Activated CD4-positive, alpha-beta T cell treated with anti-CD3 and anti-CD28 coated beads, Interleukin-2, Interleukin-6, amounts not matched to agents 100 ng/mL and 50 ng/mL, durations not matched to agents 16 hours and 8 hours (primary cell): ENCODE results near the gene ARHGEF39.
"Not testable (repeated sequence)": the region's sequence is repeated elsewhere in the genome, so short reads cannot be mapped to it uniquely, and the experiment has no call there.

Source experiments
- DNase-seq: peaks from one replicate; pipeline ENCODE4 v3.0.0-alpha.2; 2020

ARHGEF39 gene

DNA sequence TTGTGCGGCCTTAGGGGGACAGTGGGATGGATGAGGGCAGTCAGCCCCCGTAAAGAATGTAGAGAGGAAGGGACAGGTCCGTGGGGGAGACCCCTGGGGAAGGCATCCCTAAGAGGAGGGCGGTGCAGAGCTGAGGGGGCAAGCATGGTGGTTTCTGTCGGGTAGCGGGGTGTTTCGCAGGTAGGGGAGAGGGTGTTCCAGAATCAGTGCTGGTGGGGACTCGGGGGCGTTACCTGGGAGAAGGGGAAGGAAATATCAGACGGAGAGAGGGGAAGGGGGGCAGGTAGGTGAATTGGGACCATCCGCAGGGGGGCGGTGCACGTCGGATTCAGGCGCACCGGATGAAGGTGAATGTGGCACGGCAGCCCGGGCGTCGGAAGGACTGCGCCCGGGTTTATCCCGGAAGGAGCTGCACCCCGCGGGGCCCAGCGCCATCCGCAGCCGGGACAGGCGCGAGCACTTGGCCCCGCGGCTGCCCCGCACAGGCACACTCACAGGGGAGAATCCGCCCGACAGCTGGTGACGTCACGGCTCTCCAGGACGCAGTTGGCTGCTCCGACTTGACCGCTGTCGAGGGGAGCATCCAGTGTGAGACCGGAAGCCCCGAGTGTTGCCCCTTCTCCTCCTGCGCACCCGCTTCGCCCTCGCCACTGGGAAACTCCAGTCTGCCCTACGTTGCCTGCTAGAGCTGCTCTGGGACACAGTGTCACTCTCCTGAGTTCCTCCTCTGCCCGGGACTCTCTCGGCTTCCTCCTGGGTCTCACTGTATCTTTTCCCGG lies 48.1 kb downstream of the ARHGEF39 start:
- peak; percentile 71 for DNase-seq

- DNase-seq = no peak
These were observed 48.9 kb downstream of the ARHGEF39 start for GRCh38 chr9:35615981-35616680.

DNA sequence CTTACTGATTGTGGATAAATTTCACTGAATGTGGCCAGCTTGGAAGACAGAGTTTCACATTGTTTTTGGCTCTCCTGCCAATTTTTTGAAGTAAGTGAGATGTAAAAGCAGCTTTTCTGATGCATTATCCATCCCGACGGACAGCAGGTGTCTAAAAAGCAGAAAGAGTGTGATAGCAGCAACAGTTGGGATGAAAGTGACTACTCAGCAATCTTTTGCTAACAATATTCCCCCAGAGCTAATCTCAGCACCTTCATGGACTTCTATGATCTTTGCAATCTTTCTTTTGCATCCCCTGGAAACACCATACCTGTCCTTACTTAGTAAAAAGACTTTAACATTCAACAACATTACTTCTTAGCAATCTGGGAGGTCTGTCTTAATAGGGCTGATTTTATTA lies 52.2 kb downstream of the ARHGEF39 start:
- DNase-seq = no peak

DNA sequence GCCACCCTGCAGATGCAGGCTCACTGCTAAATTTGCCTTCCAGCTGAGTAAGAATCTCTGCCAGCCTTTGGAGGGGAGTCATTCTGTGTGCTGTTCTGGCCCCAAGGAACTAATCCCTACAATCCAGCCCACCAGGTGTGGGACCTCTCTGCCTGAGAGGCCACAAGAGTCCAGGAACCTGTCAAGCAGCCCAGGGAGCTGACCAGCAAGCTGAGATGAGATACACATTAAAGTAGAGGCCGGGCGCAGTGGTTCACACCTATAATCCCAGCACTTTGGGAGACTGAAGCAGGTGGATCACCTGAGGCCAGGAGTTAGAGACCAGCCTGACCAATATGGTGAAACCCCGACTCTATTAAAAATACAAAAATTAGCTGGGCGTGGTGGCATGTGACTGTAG lies 52.9 kb downstream of the ARHGEF39 start:
- not testable (repeated sequence) for DNase-seq

GRCh38 chr9:35611230-35611797 lies 53.7 kb downstream of the ARHGEF39 start:
- DNase-seq = peak; percentile 67

GRCh38 chr9:35609820-35610163 lies 55.2 kb downstream of the ARHGEF39 start:
- no peak for DNase-seq
